HepG2 (cell line): ENCODE data around the gene CTU1. TPM values are rescaled to one million over a fixed set of nuclear protein-coding genes. Genes with fewer than 3 reads are reported as not detected.

Experiments
- ATAC-seq: fragments of 200-7000 bp; cut with Tn5 transposase; 3 replicates; pipeline ENCODE4 v1.9.1; 2020; ENCODE audit warnings: mild to moderate bottlenecking, moderate library complexity
- BruUV-seq: library from RNA; stranded (reverse); fragments of 400-500 nt; replicated peaks from 2 replicates; lab custom pipeline; 2021; lab: Mats Ljungman, UMichigan
- CTCF ChIA-PET: fragments of 300-600 bp; formaldehyde crosslinking; extraction: SDS; loops from one replicate; lab custom pipeline; 2021; ENCODE audit warnings: low total read pairs, inconsistent platforms, low intra/inter-chr PET ratio; lab: Yijun Ruan, JAX
- POLR2A ChIA-PET: fragments of 350-600 bp; sonication (Branson Sonifier 250); formaldehyde crosslinking; loops from one replicate; lab custom pipeline; 2020; ENCODE audit warnings: antibody characterized with exemption, inconsistent platforms; lab: Yijun Ruan, JAX
- DNase-seq: peaks from one replicate; pipeline ENCODE4 v3.0.0-alpha.2; 2015; ENCODE audit warnings: low spot score
- FAIRE-seq: peaks from 3 replicates; lab custom pipeline; 2011; peaks lifted over from hg19 to GRCh38; lab: Jason Lieb, UNC
- H2AFZ ChIP-seq: one replicate; pipeline ENCODE4 v1.6.1; 2011; ENCODE audit warnings: low read length, inconsistent platforms
- H3K27ac ChIP-seq: fragments of 300-600 bp; 3 replicates; pipeline ENCODE4 v1.8.0; 2011; ENCODE audit warnings: mixed run types, mild to moderate bottlenecking, mixed read lengths, low read length, inconsistent platforms; ENCODE audit not compliant: insufficient read depth; ENCODE audit errors: extremely low read length
- H3K27me3 ChIP-seq, 2 experiments: fragments of 200-600 bp in 1 of 2; 2 replicates in 1 of 2; 3 replicates in 1 of 2; pipeline versions ENCODE4 v1.6.0 to v1.8.0; 2011; ENCODE audit warnings: low read length in 2 of 2, mild to moderate bottlenecking in 2 of 2, moderate library complexity in 2 of 2, inconsistent platforms in 1 of 2; ENCODE audit not compliant: insufficient read depth in 2 of 2, control insufficient read depth in 1 of 2
- H3K36me3 ChIP-seq, 2 experiments: fragments of 200-600 bp in 1 of 2; replicated peaks in 1 of 2; 2 replicates in 1 of 2; 3 replicates in 1 of 2; pipeline versions ENCODE4 v1.5.1 to v1.8.0; 2011; ENCODE audit warnings: low read length in 2 of 2, inconsistent platforms in 1 of 2; ENCODE audit not compliant: insufficient read depth in 2 of 2, control insufficient read depth in 1 of 2
- H3K4me1 ChIP-seq: 2 replicates; pipeline ENCODE4 v1.5.1; 2012; ENCODE audit warnings: low read length, inconsistent platforms; ENCODE audit not compliant: insufficient read depth
- H3K4me2 ChIP-seq: 2 replicates; pipeline ENCODE4 v1.6.0; 2011; ENCODE audit warnings: low read depth, low read length, inconsistent platforms
- H3K4me3 ChIP-seq, 3 experiments: fragments of 200-600 bp in 1 of 3; sonication (generic), shearing (Covaris generic) in 1 of 3; replicated peaks in 1 of 3; 2 replicates each; pipeline ENCODE4 v1.5.1; 2011 to 2016; ENCODE audit warnings: low read length in 3 of 3, inconsistent platforms in 2 of 3, low read depth in 2 of 3, mild to moderate bottlenecking in 2 of 3, control low read depth in 1 of 3, mixed read lengths in 1 of 3; ENCODE audit not compliant: insufficient read depth in 1 of 3
- H3K79me2 ChIP-seq: one replicate; pipeline ENCODE4 v1.6.1; 2011; ENCODE audit warnings: low read length, inconsistent platforms; ENCODE audit not compliant: insufficient read depth
- H3K9ac ChIP-seq: 2 replicates; pipeline ENCODE4 v1.6.0; 2011; ENCODE audit warnings: mild to moderate bottlenecking, low read depth, low read length, inconsistent platforms; ENCODE audit not compliant: insufficient read depth
- H3K9me3 ChIP-seq: 2 replicates; pipeline ENCODE4 v1.5.1; 2012; ENCODE audit warnings: mild to moderate bottlenecking, low read length
- H4K20me1 ChIP-seq: 2 replicates; pipeline ENCODE4 v1.6.0; 2011; ENCODE audit warnings: inconsistent platforms, mild to moderate bottlenecking, low read length, moderate library complexity; ENCODE audit not compliant: insufficient read depth
- HDAC6 ChIP-seq: fragments of 200-600 bp; sonication (generic); IDR thresholded peaks from 2 replicates; pipeline ENCODE4 v1.7.0; 2017; ENCODE audit warnings: mild to moderate bottlenecking, antibody characterized with exemption, low read length, low read depth
- NBN ChIP-seq: fragments of 450-650 bp; conservative IDR thresholded peaks from 2 replicates; pipeline ENCODE4 v1.6.1; 2017
- SP5 ChIP-seq: IDR thresholded peaks from 2 replicates; pipeline ENCODE4 v1.6.1; 2016; ENCODE audit warnings: low read depth, borderline replicate concordance
- WGBS: methylation state at CpG from one replicate; pipeline ENCODE4 v1.1.6; 2017; ENCODE audit warnings: low lambda C conversion rate; 5-methylcytosine and 5-hydroxymethylcytosine counted together
- in situ Hi-C: cut with HindIII; loops from 2 replicates; pipeline ENCODE4 v1.10.0; 2017; ENCODE audit warnings: low pct_unique_long_range_greater_than_20kb; ENCODE audit not compliant: extremely low pct_ligation_motif_present
- intact Hi-C: fragments of 100-400 bp; cut with micrococcal nuclease; formaldehyde crosslinking; loops from one replicate; pipeline ENCODE4 v1.10.0; 2022; ENCODE audit not compliant: unreplicated experiment
- polyA plus RNA-seq, 8 experiments: library from polyadenylated mRNA; depleted of rRNA in 3 of 8; stranded (reverse) in 7 of 8; unstranded in 1 of 8; fragments of >200 nt; fragmentation: Illumina TruSeq in 4 of 8; extraction: Trizol in 4 of 8; gene quantifications; 2 replicates each; pipeline versions ENCODE4 v1.2.1 to v1.2.3, GENCODE V29; 2011 to 2016; ENCODE audit warnings: low read depth in 4 of 8, missing spikeins in 1 of 8, mixed read lengths in 1 of 8; ENCODE audit not compliant: insufficient read depth in 1 of 8
- total RNA-seq, 5 experiments: library from RNA; depleted of rRNA; stranded (reverse); fragments of >200 nt; fragmentation: Illumina TruSeq; extraction: Trizol; gene quantifications; 2 replicates each; pipeline ENCODE4 v1.2.3, GENCODE V29; 2016; ENCODE audit warnings: low read depth in 1 of 5
- TF ChIP-seq, protein P1 (sequence below): sonication (generic); formaldehyde crosslinking; IDR thresholded peaks from 2 replicates; pipeline ENCODE4 v1.5.0; 2020; ENCODE audit warnings: missing genetic modification reagents
- TF ChIP-seq, protein P2 (sequence below): sonication (generic); formaldehyde crosslinking; IDR thresholded peaks from 2 replicates; pipeline ENCODE4 v1.4.0; 2020; ENCODE audit warnings: missing genetic modification reagents, borderline replicate concordance
- TF ChIP-seq, protein P3 (sequence below): sonication (generic); formaldehyde crosslinking; IDR thresholded peaks from 2 replicates; pipeline ENCODE4 v1.9.0; 2021; ENCODE audit warnings: mild to moderate bottlenecking, missing genetic modification reagents

Gene CTU1
- total and polyA plus RNA-seq, 2 of the 13 experiments (the other 11 are each of a cell fraction or from before 2014, with no cell fraction given) = 1.9 to 2.9 TPM

GRCh38 chr19:51122112-51122981 lies 14.1 kb upstream of the CTU1 start (continued):
- TF ChIP-seq, protein P1, sequence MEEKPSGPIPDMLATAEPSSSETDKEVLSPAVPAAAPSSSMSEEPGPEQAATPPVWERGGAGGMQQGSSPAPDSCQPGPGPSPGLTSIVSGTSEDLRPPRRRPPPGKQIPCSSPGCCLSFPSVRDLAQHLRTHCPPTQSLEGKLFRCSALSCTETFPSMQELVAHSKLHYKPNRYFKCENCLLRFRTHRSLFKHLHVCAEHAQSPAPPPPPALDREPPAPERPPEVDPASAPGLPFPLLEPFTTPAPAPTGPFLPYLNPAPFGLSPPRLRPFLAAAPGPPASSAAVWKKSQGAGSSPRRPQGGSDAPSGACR (CRISPR knock-in tag) = no peak
- TF ChIP-seq, protein P2, sequence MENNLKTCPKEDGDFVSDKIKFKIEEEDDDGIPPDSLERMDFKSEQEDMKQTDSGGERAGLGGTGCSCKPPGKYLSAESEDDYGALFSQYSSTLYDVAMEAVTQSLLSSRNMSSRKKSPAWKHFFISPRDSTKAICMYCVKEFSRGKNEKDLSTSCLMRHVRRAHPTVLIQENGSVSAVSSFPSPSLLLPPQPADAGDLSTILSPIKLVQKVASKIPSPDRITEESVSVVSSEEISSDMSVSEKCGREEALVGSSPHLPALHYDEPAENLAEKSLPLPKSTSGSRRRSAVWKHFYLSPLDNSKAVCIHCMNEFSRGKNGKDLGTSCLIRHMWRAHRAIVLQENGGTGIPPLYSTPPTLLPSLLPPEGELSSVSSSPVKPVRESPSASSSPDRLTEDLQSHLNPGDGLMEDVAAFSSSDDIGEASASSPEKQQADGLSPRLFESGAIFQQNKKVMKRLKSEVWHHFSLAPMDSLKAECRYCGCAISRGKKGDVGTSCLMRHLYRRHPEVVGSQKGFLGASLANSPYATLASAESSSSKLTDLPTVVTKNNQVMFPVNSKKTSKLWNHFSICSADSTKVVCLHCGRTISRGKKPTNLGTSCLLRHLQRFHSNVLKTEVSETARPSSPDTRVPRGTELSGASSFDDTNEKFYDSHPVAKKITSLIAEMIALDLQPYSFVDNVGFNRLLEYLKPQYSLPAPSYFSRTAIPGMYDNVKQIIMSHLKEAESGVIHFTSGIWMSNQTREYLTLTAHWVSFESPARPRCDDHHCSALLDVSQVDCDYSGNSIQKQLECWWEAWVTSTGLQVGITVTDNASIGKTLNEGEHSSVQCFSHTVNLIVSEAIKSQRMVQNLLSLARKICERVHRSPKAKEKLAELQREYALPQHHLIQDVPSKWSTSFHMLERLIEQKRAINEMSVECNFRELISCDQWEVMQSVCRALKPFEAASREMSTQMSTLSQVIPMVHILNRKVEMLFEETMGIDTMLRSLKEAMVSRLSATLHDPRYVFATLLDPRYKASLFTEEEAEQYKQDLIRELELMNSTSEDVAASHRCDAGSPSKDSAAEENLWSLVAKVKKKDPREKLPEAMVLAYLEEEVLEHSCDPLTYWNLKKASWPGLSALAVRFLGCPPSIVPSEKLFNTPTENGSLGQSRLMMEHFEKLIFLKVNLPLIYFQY = no peak

GRCh38 chr19:51121257-51121656 lies 13.0 kb upstream of the CTU1 start:
- ChIA-PET CTCF (no interaction called here), POLR2A (no interaction called here)
- no peak for FAIRE-seq
- no peak overlapping the region for H3K9ac ChIP-seq
- ATAC-seq = no peak
- H3K9me3 ChIP-seq = no peaks in the 10 kb centered on the region
- DNase-seq = no peak
- no peaks in the 10 kb centered on the region for H3K79me2 ChIP-seq
- no peak overlapping the region for H3K4me2 ChIP-seq
- H3K27ac ChIP-seq = no peak overlapping the region
- H2AFZ ChIP-seq = no peak overlapping the region
- H3K4me3 ChIP-seq = no peak overlapping the region
- BruUV-seq = no TSS peak
- peaks cover 2 to 57% of the 10 kb centered on the region in 2 experiments for H3K27me3 ChIP-seq
- H3K36me3 ChIP-seq = no peaks in the 10 kb centered on the region
- H4K20me1 ChIP-seq = no peaks in the 10 kb centered on the region
- in situ Hi-C loops = no loop called here
- intact Hi-C loops = no loop called here
- TF ChIP-seq, protein P3, sequence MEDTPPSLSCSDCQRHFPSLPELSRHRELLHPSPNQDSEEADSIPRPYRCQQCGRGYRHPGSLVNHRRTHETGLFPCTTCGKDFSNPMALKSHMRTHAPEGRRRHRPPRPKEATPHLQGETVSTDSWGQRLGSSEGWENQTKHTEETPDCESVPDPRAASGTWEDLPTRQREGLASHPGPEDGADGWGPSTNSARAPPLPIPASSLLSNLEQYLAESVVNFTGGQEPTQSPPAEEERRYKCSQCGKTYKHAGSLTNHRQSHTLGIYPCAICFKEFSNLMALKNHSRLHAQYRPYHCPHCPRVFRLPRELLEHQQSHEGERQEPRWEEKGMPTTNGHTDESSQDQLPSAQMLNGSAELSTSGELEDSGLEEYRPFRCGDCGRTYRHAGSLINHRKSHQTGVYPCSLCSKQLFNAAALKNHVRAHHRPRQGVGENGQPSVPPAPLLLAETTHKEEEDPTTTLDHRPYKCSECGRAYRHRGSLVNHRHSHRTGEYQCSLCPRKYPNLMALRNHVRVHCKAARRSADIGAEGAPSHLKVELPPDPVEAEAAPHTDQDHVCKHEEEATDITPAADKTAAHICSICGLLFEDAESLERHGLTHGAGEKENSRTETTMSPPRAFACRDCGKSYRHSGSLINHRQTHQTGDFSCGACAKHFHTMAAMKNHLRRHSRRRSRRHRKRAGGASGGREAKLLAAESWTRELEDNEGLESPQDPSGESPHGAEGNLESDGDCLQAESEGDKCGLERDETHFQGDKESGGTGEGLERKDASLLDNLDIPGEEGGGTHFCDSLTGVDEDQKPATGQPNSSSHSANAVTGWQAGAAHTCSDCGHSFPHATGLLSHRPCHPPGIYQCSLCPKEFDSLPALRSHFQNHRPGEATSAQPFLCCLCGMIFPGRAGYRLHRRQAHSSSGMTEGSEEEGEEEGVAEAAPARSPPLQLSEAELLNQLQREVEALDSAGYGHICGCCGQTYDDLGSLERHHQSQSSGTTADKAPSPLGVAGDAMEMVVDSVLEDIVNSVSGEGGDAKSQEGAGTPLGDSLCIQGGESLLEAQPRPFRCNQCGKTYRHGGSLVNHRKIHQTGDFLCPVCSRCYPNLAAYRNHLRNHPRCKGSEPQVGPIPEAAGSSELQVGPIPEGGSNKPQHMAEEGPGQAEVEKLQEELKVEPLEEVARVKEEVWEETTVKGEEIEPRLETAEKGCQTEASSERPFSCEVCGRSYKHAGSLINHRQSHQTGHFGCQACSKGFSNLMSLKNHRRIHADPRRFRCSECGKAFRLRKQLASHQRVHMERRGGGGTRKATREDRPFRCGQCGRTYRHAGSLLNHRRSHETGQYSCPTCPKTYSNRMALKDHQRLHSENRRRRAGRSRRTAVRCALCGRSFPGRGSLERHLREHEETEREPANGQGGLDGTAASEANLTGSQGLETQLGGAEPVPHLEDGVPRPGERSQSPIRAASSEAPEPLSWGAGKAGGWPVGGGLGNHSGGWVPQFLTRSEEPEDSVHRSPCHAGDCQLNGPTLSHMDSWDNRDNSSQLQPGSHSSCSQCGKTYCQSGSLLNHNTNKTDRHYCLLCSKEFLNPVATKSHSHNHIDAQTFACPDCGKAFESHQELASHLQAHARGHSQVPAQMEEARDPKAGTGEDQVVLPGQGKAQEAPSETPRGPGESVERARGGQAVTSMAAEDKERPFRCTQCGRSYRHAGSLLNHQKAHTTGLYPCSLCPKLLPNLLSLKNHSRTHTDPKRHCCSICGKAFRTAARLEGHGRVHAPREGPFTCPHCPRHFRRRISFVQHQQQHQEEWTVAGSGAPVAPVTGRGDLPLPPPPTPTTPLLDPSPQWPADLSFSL (CRISPR knock-in tag) = no peak
- no peak for TF ChIP-seq HDAC6
- no peak for TF ChIP-seq NBN
- no peak for TF ChIP-seq SP5 (CRISPR knock-in tag)
- 42% methylated on average over 8 of the region's 8 CpGs for whole genome bisulfite sequencing
- no peaks in the 10 kb centered on the region for H3K4me1 ChIP-seq
